NB4 (cell line): ENCODE results near the gene ABCC4.

ENCODE experiments used
- POLR2A ChIP-seq: IDR thresholded peaks from 2 replicates; pipeline ENCODE4 v1.6.1; 2011; ENCODE audit warnings: mild to moderate bottlenecking; ENCODE audit not compliant: insufficient read length; ENCODE audit errors: extremely low read depth
- TF ChIP-seq, protein P1 (sequence below): IDR thresholded peaks from one replicate; pipeline ENCODE4 v1.5.1; 2012; ENCODE audit warnings: low read depth, low read length
- TF ChIP-seq, protein P2 (sequence below): IDR thresholded peaks from 2 replicates; pipeline ENCODE4 v1.6.1; 2011; ENCODE audit warnings: low read depth, low read length

- TF ChIP-seq, protein P1, sequence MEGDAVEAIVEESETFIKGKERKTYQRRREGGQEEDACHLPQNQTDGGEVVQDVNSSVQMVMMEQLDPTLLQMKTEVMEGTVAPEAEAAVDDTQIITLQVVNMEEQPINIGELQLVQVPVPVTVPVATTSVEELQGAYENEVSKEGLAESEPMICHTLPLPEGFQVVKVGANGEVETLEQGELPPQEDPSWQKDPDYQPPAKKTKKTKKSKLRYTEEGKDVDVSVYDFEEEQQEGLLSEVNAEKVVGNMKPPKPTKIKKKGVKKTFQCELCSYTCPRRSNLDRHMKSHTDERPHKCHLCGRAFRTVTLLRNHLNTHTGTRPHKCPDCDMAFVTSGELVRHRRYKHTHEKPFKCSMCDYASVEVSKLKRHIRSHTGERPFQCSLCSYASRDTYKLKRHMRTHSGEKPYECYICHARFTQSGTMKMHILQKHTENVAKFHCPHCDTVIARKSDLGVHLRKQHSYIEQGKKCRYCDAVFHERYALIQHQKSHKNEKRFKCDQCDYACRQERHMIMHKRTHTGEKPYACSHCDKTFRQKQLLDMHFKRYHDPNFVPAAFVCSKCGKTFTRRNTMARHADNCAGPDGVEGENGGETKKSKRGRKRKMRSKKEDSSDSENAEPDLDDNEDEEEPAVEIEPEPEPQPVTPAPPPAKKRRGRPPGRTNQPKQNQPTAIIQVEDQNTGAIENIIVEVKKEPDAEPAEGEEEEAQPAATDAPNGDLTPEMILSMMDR, result no peak
- no peak for TF ChIP-seq POLR2A
- TF ChIP-seq, protein P2, sequence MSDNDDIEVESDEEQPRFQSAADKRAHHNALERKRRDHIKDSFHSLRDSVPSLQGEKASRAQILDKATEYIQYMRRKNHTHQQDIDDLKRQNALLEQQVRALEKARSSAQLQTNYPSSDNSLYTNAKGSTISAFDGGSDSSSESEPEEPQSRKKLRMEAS, result no peak
Measured at GRCh38 chr13:95188128-95188527, 113.1 kb downstream of the ABCC4 start.
